Keratinocyte (primary cell): Measurements from ENCODE around the gene ZBTB46. TPM values are rescaled to one million over a fixed set of nuclear protein-coding genes. Genes with fewer than 3 reads are reported as not detected.

Source experiments
- DNase-seq: peaks from one replicate; pipeline ENCODE4 v3.0.0-alpha.2; 2011; ENCODE audit warnings: low read depth, missing footprints, low spot score
- FAIRE-seq: peaks from 2 replicates; lab custom pipeline; 2011; peaks lifted over from hg19 to GRCh38; lab: Jason Lieb, UNC
- H2AFZ ChIP-seq: 2 replicates; pipeline ENCODE4 v1.6.0; 2012; ENCODE audit warnings: low read length, control low read depth, inconsistent platforms; ENCODE audit not compliant: control insufficient read depth
- H3K27ac ChIP-seq: 2 replicates; pipeline ENCODE4 v1.5.1; 2011; ENCODE audit warnings: low read length; ENCODE audit not compliant: control insufficient read depth, insufficient read depth
- H3K27me3 ChIP-seq: 3 replicates; pipeline ENCODE4 v1.6.0; 2011; ENCODE audit warnings: low read length; ENCODE audit not compliant: control insufficient read depth, insufficient read depth; ENCODE audit errors: extremely low read depth
- H3K36me3 ChIP-seq, 2 experiments: 2 replicates in 1 of 2; 3 replicates in 1 of 2; pipeline ENCODE4 v1.5.1; 2011; ENCODE audit warnings: low read length in 2 of 2, mild to moderate bottlenecking in 1 of 2; ENCODE audit not compliant: control insufficient read depth in 2 of 2, insufficient read depth in 2 of 2; ENCODE audit errors: extremely low read depth in 1 of 2
- H3K4me1 ChIP-seq: 3 replicates; pipeline ENCODE4 v1.5.1; 2011; ENCODE audit warnings: low read length; ENCODE audit not compliant: control insufficient read depth, insufficient read depth; ENCODE audit errors: extremely low read depth
- H3K4me2 ChIP-seq: 3 replicates; pipeline ENCODE4 v1.6.0; 2011; ENCODE audit warnings: low read depth, low read length; ENCODE audit not compliant: control insufficient read depth, insufficient read depth; ENCODE audit errors: extremely low read depth
- H3K4me3 ChIP-seq, 3 experiments: fragments of 200-600 bp in 1 of 3; sonication (generic) in 1 of 3; 2 replicates in 2 of 3; 3 replicates in 1 of 3; pipeline ENCODE4 v1.5.1; 2011 to 2016; ENCODE audit warnings: low read length in 3 of 3, mild to moderate bottlenecking in 3 of 3, control low read depth in 2 of 3, inconsistent platforms in 1 of 3, low read depth in 1 of 3, mixed read lengths in 1 of 3, mixed run types in 1 of 3, moderate library complexity in 1 of 3; ENCODE audit not compliant: control insufficient read depth in 2 of 3, insufficient read depth in 2 of 3; ENCODE audit errors: extremely low read depth in 1 of 3
- H3K79me2 ChIP-seq: 2 replicates; pipeline ENCODE4 v1.6.0; 2012; ENCODE audit warnings: low read length; ENCODE audit not compliant: control insufficient read depth, insufficient read depth
- H3K9ac ChIP-seq: 3 replicates; pipeline ENCODE4 v1.6.0; 2011; ENCODE audit warnings: low read length; ENCODE audit not compliant: control insufficient read depth, insufficient read depth; ENCODE audit errors: extremely low read depth
- H3K9me1 ChIP-seq: 3 replicates; pipeline ENCODE4 v1.6.0; 2011; ENCODE audit warnings: low read length; ENCODE audit not compliant: control insufficient read depth, insufficient read depth; ENCODE audit errors: extremely low read depth
- H3K9me3 ChIP-seq: 2 replicates; pipeline ENCODE4 v1.5.1; 2012; ENCODE audit warnings: low read depth, low read length; ENCODE audit not compliant: control insufficient read depth
- H4K20me1 ChIP-seq: 3 replicates; pipeline ENCODE4 v1.6.0; 2011; ENCODE audit warnings: low read length; ENCODE audit not compliant: control insufficient read depth, insufficient read depth; ENCODE audit errors: extremely low read depth
- EZH2 ChIP-seq: IDR thresholded peaks from one replicate; pipeline ENCODE4 v1.6.1; 2012; ENCODE audit warnings: inconsistent platforms, mild to moderate bottlenecking, low read length, moderate library complexity
- dilution Hi-C: fragments of 300-500 bp; cut with MboI; formaldehyde crosslinking; loops from one replicate; pipeline ENCODE4 v1.7.0; 2020; ENCODE audit warnings: low sequenced_read_pairs; ENCODE audit not compliant: extremely low pct_ligation_motif_present
- polyA plus RNA-seq, 5 experiments: library from polyadenylated mRNA; depleted of rRNA in 3 of 5; stranded (reverse) in 3 of 5; stranded (forward) in 1 of 5; unstranded in 1 of 5; fragments of >200 nt; gene quantifications; 1 replicate in 1 of 5; 2 replicates in 3 of 5; 3 replicates in 1 of 5; pipeline versions ENCODE4 v1.2.1 to v1.2.3, GENCODE V29; 2011 to 2012; ENCODE audit warnings: missing spikeins in 2 of 5, low read depth in 1 of 5, low replicate concordance in 1 of 5
- TF ChIP-seq, protein P1 (sequence below), 3 experiments: IDR thresholded peaks in 1 of 3; conservative IDR thresholded peaks in 1 of 3; optimal IDR thresholded peaks in 1 of 3; 2 replicates in 2 of 3; 3 replicates in 1 of 3; pipeline versions ENCODE3 to v1.5.1; 2011; ENCODE audit warnings: low read length in 3 of 3, mild to moderate bottlenecking in 3 of 3, moderate library complexity in 2 of 3, control low read depth in 1 of 3, inconsistent platforms in 1 of 3; ENCODE audit not compliant: insufficient read depth in 2 of 3; ENCODE audit errors: extremely low read depth in 1 of 3

ZBTB46 gene
- polyA plus RNA-seq, 1 donor (not counting 4 experiments of a cell fraction or from before 2014, with no cell fraction given), result 0.12 TPM

DNA sequence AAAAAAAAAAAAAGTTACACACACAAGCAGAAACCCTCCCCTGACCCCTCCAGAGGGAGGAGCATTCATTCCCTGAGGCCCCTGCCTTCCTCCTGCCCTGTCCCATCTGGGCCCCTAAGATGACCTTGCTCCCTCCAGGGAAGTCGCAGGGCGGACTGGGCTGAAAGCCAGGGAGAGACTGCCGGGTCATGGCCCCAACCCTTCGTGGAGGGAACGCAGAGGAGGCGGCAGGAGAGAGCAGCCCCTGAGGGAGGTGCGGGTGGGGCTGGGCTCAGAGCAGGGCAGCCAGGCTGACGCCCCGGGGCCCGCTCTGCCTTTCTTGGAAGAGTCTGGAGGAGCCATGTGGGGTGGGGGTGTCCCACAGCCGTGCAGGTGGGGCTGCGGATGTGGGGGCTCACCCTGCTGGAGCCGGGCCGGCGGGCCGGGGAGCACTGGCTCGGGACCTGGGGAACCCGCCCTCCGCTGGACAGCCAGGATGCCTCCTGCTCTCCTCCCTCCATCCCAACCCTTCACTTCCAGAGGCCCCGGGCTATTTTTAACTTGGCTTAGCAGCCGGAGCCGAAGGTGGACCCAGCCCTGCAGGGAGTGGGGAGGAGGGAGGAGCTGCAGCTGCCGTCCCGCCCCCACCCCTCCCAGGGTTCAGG, 15.2 kb upstream of the ZBTB46 start:
- no peak for TF ChIP-seq EZH2
- TF ChIP-seq, protein P1, sequence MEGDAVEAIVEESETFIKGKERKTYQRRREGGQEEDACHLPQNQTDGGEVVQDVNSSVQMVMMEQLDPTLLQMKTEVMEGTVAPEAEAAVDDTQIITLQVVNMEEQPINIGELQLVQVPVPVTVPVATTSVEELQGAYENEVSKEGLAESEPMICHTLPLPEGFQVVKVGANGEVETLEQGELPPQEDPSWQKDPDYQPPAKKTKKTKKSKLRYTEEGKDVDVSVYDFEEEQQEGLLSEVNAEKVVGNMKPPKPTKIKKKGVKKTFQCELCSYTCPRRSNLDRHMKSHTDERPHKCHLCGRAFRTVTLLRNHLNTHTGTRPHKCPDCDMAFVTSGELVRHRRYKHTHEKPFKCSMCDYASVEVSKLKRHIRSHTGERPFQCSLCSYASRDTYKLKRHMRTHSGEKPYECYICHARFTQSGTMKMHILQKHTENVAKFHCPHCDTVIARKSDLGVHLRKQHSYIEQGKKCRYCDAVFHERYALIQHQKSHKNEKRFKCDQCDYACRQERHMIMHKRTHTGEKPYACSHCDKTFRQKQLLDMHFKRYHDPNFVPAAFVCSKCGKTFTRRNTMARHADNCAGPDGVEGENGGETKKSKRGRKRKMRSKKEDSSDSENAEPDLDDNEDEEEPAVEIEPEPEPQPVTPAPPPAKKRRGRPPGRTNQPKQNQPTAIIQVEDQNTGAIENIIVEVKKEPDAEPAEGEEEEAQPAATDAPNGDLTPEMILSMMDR (optimal IDR thresholded peaks at IDR 0.05 in 1 of 3, IDR thresholded peaks at IDR 0.05 in 1 of 3, conservative IDR thresholded peaks at IDR 0.05 in 1 of 3; ENCODE audit: extremely low read depth in 1 of 3, insufficient read depth in 2 of 3, low read length in 3 of 3), result no peak
- H3K79me2 ChIP-seq, result no peaks in the 10 kb centered on the region
- no peak overlapping the region for H2AFZ ChIP-seq
- no peaks in the 10 kb centered on the region for H3K36me3 ChIP-seq
- H3K4me2 ChIP-seq, result no peak overlapping the region
- no peak overlapping the region for H3K27ac ChIP-seq
- H4K20me1 ChIP-seq, result no peaks in the 10 kb centered on the region
- H3K27me3 ChIP-seq, result peaks cover 33% of the 10 kb centered on the region
- FAIRE-seq (no peak), DNase-seq (no peak)
- no peak overlapping the region for H3K9ac ChIP-seq
- no peak overlapping the region for H3K4me3 ChIP-seq
- dilution Hi-C loops, result no loop called here
- H3K9me1 ChIP-seq, result no peaks in the 10 kb centered on the region
- no peaks in the 10 kb centered on the region for H3K9me3 ChIP-seq
- H3K4me1 ChIP-seq, result peaks cover 5% of the 10 kb centered on the region

DNA sequence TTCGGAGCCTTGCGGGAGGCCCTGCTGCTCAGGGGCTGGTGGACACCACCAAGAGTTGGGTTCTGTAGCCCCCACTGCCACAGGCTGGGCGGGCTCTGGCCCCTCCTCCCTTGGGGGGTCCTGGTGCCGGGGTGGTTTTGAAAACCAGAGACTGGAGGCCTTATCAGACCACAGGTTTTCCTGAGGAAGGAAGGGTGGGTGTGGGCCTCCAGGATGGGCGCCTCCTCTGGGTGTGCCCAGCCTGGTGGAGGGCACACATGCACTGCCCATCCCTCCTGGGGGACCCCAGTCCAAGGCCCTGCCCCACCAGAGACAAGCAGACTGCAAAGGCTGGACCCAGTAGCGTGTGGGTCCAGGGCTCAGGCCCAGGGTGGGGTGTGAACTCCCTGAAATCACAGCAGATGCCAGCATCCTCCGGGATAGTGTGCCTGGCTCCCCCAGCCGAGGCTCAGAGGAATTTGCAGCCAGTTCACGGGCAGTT, 13.5 kb upstream of the ZBTB46 start:
- no peak for FAIRE-seq
- Histone ChIP-seq H3K36me3 (no peaks in the 10 kb centered on the region), H4K20me1 (no peaks in the 10 kb centered on the region), H3K27ac (no peak overlapping the region), H3K4me1 (peaks cover 5% of the 10 kb centered on the region), H3K79me2 (no peaks in the 10 kb centered on the region), H3K4me2 (no peak overlapping the region), H3K9me3 (no peaks in the 10 kb centered on the region), H2AFZ (no peak overlapping the region), H3K27me3 (peaks cover 33% of the 10 kb centered on the region), H3K9me1 (no peaks in the 10 kb centered on the region), H3K9ac (no peak overlapping the region), H3K4me3 (no peak overlapping the region)
- no peak for DNase-seq
- dilution Hi-C loops, result no loop called here
- TF ChIP-seq, protein P1 (optimal IDR thresholded peaks at IDR 0.05 in 1 of 3, IDR thresholded peaks at IDR 0.05 in 1 of 3, conservative IDR thresholded peaks at IDR 0.05 in 1 of 3; ENCODE audit: extremely low read depth in 1 of 3, insufficient read depth in 2 of 3, low read length in 3 of 3), result no peak
- no peak for TF ChIP-seq EZH2
